ENCODE results near the gene GAR1. TPM values are rescaled to one million over a fixed set of nuclear protein-coding genes. Genes with fewer than 3 reads are reported as not detected.

Gene GAR1
- total and polyA plus RNA-seq, 9 of the 15 experiments (the other 6 are each of a cell fraction or from before 2014, with no cell fraction given) = 35.7 to 194 (median 68.2) TPM

DNA sequence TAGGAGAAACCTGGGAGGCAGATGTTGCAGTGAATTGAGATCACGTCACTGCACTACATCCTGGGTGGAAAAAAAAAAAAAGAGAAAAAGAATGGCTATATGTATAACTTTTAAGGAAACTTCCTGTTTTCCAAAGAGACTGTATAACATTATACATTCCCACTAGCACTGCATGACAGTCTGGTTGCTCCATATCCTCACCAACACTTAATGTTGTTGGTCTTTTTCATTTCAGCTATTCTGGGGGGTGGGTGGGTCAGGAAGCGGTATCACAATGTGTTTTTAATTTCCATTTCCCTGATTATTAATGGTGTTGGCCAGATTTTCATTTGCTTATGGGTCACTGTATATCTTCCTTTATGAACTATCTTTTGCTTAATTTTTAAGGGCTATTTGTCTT is 45.7 kb downstream of the GAR1 start:
- BruUV-seq (replicated peaks) = no TSS peak
- Histone ChIP-seq H3K36me3 (ENCODE audit: control insufficient read depth, insufficient read depth, low read length) (no peaks in the 10 kb centered on the region), H3K27me3 (ENCODE audit: control insufficient read depth in 2 of 2, insufficient read depth in 2 of 2, low read length in 2 of 2) (no peaks in the 10 kb centered on the region), H4K20me1 (replicated peaks; ENCODE audit: control insufficient read depth, insufficient read depth, low read length) (no peaks in the 10 kb centered on the region), H3K9me1 (ENCODE audit: control insufficient read depth, insufficient read depth, low read length) (no peaks in the 10 kb centered on the region), H3K4me3 (no peak overlapping the region), H3K9ac (ENCODE audit: insufficient read depth in 1 of 2, low read depth in 2 of 2, low read length in 2 of 2) (no peak overlapping the region), H3K79me2 (ENCODE audit: control insufficient read depth, insufficient read depth, low read length) (no peaks in the 10 kb centered on the region), H2AFZ (ENCODE audit: low read depth, low read length) (no peak overlapping the region), H3K27ac (ENCODE audit: extremely low read depth, low read depth, low read length) (no peak overlapping the region), H3K4me1 (replicated peaks in 1 of 2; ENCODE audit: control insufficient read depth in 2 of 2, insufficient read depth in 2 of 2, low read length in 2 of 2) (no peaks in the 10 kb centered on the region), H3K4me2 (ENCODE audit: insufficient read depth, low read length) (no peak overlapping the region), H3K9me3 (replicated peaks; ENCODE audit: control insufficient read depth, insufficient read depth, low read depth, low read length) (0 out of 2 replicates have a peak, but pooled peaks cover 2% of the 10 kb centered on the region)
- no peak for ATAC-seq
- WGBS (ENCODE audit: insufficient coverage, low coverage, missing lambda C conversion rate) = 25% methylated on average over 2 of the region's 2 CpGs
- in situ Hi-C loops (cut with MboI) = no loop called here
- peak; percentile 55 for TF ChIP-seq RBM25 (IDR thresholded peaks at IDR 0.05; ENCODE audit: low read depth, low read length, severe bottlenecking)
- peak; percentile 89 for TF ChIP-seq ZNF184 (CRISPR knock-in tag; IDR thresholded peaks at IDR 0.05)
- TF ChIP-seq RB1 (IDR thresholded peaks at IDR 0.05; ENCODE audit: low read depth) = no peak
- DNase-seq (ENCODE audit: extremely low read depth in 1 of 4, low spot score in 3 of 4) = no peak
- no peak for FAIRE-seq
- intact Hi-C loops (cut with micrococcal nuclease) = no loop called here
- ChIA-PET CTCF (ENCODE audit: low intra/inter-chr PET ratio) (no interaction called here), POLR2A (no interaction called here)

DNA sequence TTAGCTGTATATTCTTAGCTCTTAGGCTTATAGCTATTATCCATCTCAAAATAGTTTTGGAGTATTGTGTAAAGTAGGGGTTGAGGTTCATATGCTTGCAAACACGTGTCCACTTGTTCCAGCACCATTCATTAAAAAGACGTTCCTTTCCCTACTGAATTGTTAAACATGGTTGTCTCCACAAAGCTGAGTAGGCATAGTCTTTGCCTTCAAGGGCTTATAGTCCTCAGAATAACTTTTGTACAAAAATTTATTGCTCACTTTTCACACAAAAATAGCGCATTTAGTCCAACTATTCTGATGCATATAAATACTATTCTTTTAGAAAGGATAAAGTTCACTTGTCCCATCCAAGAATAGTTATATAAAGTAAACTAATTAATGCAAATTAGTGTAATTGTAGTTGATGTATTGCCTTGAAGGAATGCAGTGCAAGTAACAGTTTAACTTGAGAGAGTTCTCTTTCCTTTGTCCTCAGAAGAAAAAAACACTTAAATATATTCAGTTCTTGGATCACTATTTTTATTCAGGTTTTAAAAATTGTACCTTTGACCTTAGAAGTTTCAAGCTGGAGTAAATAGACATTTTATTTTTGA is 46.5 kb downstream of the GAR1 start:
- H3K27me3 ChIP-seq (ENCODE audit: control insufficient read depth in 2 of 2, insufficient read depth in 2 of 2, low read length in 2 of 2) = no peaks in the 10 kb centered on the region
- intact Hi-C loops (cut with micrococcal nuclease) (no loop called here), in situ Hi-C loops (cut with MboI) (no loop called here)
- CTCF ChIA-PET (ENCODE audit: low intra/inter-chr PET ratio) = no interaction called here
- 9% methylated on average over 3 of the region's 3 CpGs for WGBS (ENCODE audit: insufficient coverage, low coverage, missing lambda C conversion rate)
- no peaks in the 10 kb centered on the region for H3K79me2 ChIP-seq (ENCODE audit: control insufficient read depth, insufficient read depth, low read length)
- no peak for FAIRE-seq
- DNase-seq (ENCODE audit: extremely low read depth in 1 of 4, low spot score in 3 of 4) = no peak
- H2AFZ ChIP-seq (ENCODE audit: low read depth, low read length) = no peak overlapping the region
- H3K4me2 ChIP-seq (ENCODE audit: insufficient read depth, low read length) = no peak overlapping the region
- no peak overlapping the region for H3K9ac ChIP-seq (ENCODE audit: insufficient read depth in 1 of 2, low read depth in 2 of 2, low read length in 2 of 2)
- no peaks in the 10 kb centered on the region for H3K4me1 ChIP-seq (replicated peaks in 1 of 2; ENCODE audit: control insufficient read depth in 2 of 2, insufficient read depth in 2 of 2, low read length in 2 of 2)
- ATAC-seq = no peak
- POLR2A ChIA-PET = no interaction called here
- H3K9me3 ChIP-seq (replicated peaks; ENCODE audit: control insufficient read depth, insufficient read depth, low read depth, low read length) = 0 out of 2 replicates have a peak, but pooled peaks cover 2% of the 10 kb centered on the region
- no TSS peak for BruUV-seq (replicated peaks)
- no peaks in the 10 kb centered on the region for H4K20me1 ChIP-seq (replicated peaks; ENCODE audit: control insufficient read depth, insufficient read depth, low read length)
- H3K27ac ChIP-seq (ENCODE audit: extremely low read depth, low read depth, low read length) = no peak overlapping the region
- H3K4me3 ChIP-seq = no peak overlapping the region
- no peaks in the 10 kb centered on the region for H3K9me1 ChIP-seq (ENCODE audit: control insufficient read depth, insufficient read depth, low read length)
- H3K36me3 ChIP-seq (ENCODE audit: control insufficient read depth, insufficient read depth, low read length) = no peaks in the 10 kb centered on the region
- TF ChIP-seq KLF13 (tag; IDR thresholded peaks at IDR 0.05; ENCODE audit: borderline replicate concordance, low read depth) = no peak
- no peak for TF ChIP-seq ZNF174 (CRISPR knock-in tag; IDR thresholded peaks at IDR 0.05)
- TF ChIP-seq, protein P1, sequence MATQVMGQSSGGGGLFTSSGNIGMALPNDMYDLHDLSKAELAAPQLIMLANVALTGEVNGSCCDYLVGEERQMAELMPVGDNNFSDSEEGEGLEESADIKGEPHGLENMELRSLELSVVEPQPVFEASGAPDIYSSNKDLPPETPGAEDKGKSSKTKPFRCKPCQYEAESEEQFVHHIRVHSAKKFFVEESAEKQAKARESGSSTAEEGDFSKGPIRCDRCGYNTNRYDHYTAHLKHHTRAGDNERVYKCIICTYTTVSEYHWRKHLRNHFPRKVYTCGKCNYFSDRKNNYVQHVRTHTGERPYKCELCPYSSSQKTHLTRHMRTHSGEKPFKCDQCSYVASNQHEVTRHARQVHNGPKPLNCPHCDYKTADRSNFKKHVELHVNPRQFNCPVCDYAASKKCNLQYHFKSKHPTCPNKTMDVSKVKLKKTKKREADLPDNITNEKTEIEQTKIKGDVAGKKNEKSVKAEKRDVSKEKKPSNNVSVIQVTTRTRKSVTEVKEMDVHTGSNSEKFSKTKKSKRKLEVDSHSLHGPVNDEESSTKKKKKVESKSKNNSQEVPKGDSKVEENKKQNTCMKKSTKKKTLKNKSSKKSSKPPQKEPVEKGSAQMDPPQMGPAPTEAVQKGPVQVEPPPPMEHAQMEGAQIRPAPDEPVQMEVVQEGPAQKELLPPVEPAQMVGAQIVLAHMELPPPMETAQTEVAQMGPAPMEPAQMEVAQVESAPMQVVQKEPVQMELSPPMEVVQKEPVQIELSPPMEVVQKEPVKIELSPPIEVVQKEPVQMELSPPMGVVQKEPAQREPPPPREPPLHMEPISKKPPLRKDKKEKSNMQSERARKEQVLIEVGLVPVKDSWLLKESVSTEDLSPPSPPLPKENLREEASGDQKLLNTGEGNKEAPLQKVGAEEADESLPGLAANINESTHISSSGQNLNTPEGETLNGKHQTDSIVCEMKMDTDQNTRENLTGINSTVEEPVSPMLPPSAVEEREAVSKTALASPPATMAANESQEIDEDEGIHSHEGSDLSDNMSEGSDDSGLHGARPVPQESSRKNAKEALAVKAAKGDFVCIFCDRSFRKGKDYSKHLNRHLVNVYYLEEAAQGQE (IDR thresholded peaks at IDR 0.05; ENCODE audit: borderline replicate concordance) = no peak
- TF ChIP-seq, protein P1 (CRISPR knock-in tag; IDR thresholded peaks at IDR 0.05; ENCODE audit: low read depth) = no peak
- TF ChIP-seq GATAD2A (IDR thresholded peaks at IDR 0.05) = no peak
- TF ChIP-seq ZNF41 (CRISPR knock-in tag; conservative IDR thresholded peaks at IDR 0.05) = no peak

All from K562 (cell line).